ENCODE measurements around the gene PSME2. TPM values are rescaled to one million over a fixed set of nuclear protein-coding genes. Genes with fewer than 3 reads are reported as not detected.

PSME2 gene
- polyA plus RNA-seq, 3 donors, result 237 to 593 (median 579) TPM

DNA sequence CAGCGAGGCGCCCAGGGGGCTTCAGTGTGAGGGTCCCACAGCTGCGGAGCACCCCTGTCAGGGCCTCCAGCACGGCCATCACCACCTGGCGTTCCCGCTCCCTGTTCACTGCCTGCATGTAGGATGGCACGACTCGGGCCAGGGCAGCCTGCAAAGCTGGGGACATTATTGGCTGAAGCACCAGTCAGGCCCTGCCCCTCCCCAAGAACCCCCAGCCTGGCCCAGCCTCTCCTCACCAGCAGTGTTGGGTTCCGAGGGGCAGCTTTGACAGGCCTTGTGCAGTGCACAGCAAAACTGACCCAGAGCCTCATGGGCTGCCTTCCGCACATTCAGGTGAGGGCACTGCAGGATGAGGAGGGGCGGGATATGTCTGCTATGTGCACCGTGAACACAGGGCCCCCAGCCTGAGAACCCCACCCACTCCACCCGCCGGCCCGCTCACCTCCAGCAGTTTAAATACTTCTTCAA, 36.6 kb upstream of the PSME2 start:
- 91% methylated on average over 7 of the region's 15 CpGs for WGBS (ENCODE audit: insufficient coverage)
- DNase-seq, result no peak
- no peak overlapping the region for H3K9ac ChIP-seq (ENCODE audit: insufficient read depth, low read length, poor library complexity, severe bottlenecking)
- Mint-ChIP-seq H3K27me3 (ENCODE audit: low read depth in 3 of 3) (peaks cover 0 to 3% (median 1%) of the 10 kb centered on the region in 3 donors), H3K36me3 (peaks cover 70 to 86% of the 10 kb centered on the region in 2 donors), H3K9me3 (no peaks in the 10 kb centered on the region), H3K4me1 (peaks cover 9% of the 10 kb centered on the region), H3K27ac (no peak overlapping the region), H3K4me3 (no peak overlapping the region)
- H3K27me3 ChIP-seq (ENCODE audit: control insufficient read depth in 2 of 2, insufficient read depth in 2 of 2, low read length in 2 of 2), result no peaks in the 10 kb centered on the region
- no peaks in the 10 kb centered on the region for H3K9me3 ChIP-seq (replicated peaks in 1 of 2; ENCODE audit: control insufficient read depth in 1 of 2, insufficient read depth in 1 of 2, low read length in 2 of 2)
- no peaks in the 10 kb centered on the region for H4K20me1 ChIP-seq (ENCODE audit: insufficient read depth, low read length)
- H3K4me1 ChIP-seq (ENCODE audit: control insufficient read depth in 1 of 2, insufficient read depth in 2 of 2, low read length in 2 of 2), result peaks cover 5 to 6% of the 10 kb centered on the region in 2 donors
- peaks cover 53 to 84% of the 10 kb centered on the region in 2 donors for H3K36me3 ChIP-seq (replicated peaks in 1 of 2; ENCODE audit: control insufficient read depth in 1 of 2, insufficient read depth in 2 of 2, low read length in 2 of 2)
- TF ChIP-seq, protein P1, sequence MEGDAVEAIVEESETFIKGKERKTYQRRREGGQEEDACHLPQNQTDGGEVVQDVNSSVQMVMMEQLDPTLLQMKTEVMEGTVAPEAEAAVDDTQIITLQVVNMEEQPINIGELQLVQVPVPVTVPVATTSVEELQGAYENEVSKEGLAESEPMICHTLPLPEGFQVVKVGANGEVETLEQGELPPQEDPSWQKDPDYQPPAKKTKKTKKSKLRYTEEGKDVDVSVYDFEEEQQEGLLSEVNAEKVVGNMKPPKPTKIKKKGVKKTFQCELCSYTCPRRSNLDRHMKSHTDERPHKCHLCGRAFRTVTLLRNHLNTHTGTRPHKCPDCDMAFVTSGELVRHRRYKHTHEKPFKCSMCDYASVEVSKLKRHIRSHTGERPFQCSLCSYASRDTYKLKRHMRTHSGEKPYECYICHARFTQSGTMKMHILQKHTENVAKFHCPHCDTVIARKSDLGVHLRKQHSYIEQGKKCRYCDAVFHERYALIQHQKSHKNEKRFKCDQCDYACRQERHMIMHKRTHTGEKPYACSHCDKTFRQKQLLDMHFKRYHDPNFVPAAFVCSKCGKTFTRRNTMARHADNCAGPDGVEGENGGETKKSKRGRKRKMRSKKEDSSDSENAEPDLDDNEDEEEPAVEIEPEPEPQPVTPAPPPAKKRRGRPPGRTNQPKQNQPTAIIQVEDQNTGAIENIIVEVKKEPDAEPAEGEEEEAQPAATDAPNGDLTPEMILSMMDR (IDR thresholded peaks at IDR 0.05), result no peak
- no peak overlapping the region for H3K4me3 ChIP-seq (replicated peaks in 1 of 3; ENCODE audit: low read depth in 2 of 3, low read length in 3 of 3)
- H3K27ac ChIP-seq (ENCODE audit: low read depth in 1 of 2, low read length in 2 of 2), result no peak overlapping the region
- intact Hi-C loops (cut with micrococcal nuclease), result no loop called here
- H2AFZ ChIP-seq (ENCODE audit: insufficient read depth, low read depth, low read length, poor library complexity, severe bottlenecking), result no peak overlapping the region
- H3K79me2 ChIP-seq (ENCODE audit: insufficient read depth, low read length), result no peaks in the 10 kb centered on the region
- H3K4me2 ChIP-seq (replicated peaks; ENCODE audit: extremely low read depth, low read length, poor library complexity, severe bottlenecking), result no peak overlapping the region

DNA sequence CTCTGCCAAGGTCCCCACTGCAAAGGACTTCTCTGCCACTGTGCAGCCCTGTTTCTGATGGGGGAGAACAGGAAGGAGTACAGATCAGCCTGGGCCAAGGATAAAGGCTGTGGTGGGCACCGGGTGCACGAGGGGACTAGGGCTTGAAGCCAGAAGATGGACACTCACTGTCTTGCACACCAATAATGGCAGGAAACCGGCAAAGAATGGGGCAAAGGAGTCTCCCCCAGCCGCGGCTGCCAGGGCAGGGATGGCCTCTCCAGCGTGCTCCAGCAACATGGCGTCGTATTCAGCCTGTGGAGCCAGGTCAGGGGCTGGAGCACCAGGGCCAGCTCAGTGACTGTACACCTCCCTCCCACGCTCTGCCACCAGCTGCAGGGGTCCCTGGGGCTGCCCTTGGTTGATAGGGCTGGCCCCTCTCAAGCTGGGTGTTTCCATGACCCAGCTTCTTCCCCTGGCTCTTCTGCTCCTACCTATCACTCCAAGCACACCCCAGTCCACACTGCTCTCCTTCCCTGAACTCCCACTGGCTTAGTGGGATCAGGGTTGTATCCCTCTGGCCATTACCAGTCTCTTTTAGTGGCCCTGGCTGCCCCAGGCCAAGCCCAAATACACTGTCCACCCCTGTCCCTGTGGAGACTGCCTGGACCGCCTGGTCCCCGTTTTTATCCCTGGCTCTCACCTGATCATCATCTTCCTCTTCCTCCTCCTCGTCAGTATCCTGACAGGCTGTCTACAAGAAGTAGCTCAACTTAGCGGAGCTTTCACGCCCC, 35.9 kb upstream of the PSME2 start:
- Mint-ChIP-seq H3K27me3 (ENCODE audit: low read depth in 3 of 3) (peaks cover 0 to 3% (median 1%) of the 10 kb centered on the region in 3 donors), H3K36me3 (peaks cover 77 to 94% of the 10 kb centered on the region in 2 donors), H3K9me3 (no peaks in the 10 kb centered on the region), H3K4me1 (peaks cover 2% of the 10 kb centered on the region), H3K4me3 (no peak overlapping the region), H3K27ac (peak overlapping the region in 3 of 7 donors; percentile 68 to 78 (median 68))
- Histone ChIP-seq H3K4me1 (ENCODE audit: control insufficient read depth in 1 of 2, insufficient read depth in 2 of 2, low read length in 2 of 2) (no peaks in the 10 kb centered on the region), H3K79me2 (ENCODE audit: insufficient read depth, low read length) (no peaks in the 10 kb centered on the region), H3K4me3 (replicated peaks in 1 of 3; ENCODE audit: low read depth in 2 of 3, low read length in 3 of 3) (no peak overlapping the region), H4K20me1 (ENCODE audit: insufficient read depth, low read length) (no peaks in the 10 kb centered on the region), H3K36me3 (replicated peaks in 1 of 2; ENCODE audit: control insufficient read depth in 1 of 2, insufficient read depth in 2 of 2, low read length in 2 of 2) (peaks cover 61 to 91% of the 10 kb centered on the region in 2 donors), H3K4me2 (replicated peaks; ENCODE audit: extremely low read depth, low read length, poor library complexity, severe bottlenecking) (no peak overlapping the region), H3K27ac (ENCODE audit: low read depth in 1 of 2, low read length in 2 of 2) (no peak overlapping the region), H3K9me3 (replicated peaks in 1 of 2; ENCODE audit: control insufficient read depth in 1 of 2, insufficient read depth in 1 of 2, low read length in 2 of 2) (no peaks in the 10 kb centered on the region), H2AFZ (ENCODE audit: insufficient read depth, low read depth, low read length, poor library complexity, severe bottlenecking) (no peak overlapping the region), H3K9ac (ENCODE audit: insufficient read depth, low read length, poor library complexity, severe bottlenecking) (no peak overlapping the region), H3K27me3 (ENCODE audit: control insufficient read depth in 2 of 2, insufficient read depth in 2 of 2, low read length in 2 of 2) (no peaks in the 10 kb centered on the region)
- WGBS (ENCODE audit: insufficient coverage), result 96% methylated on average over 10 of the region's 14 CpGs
- intact Hi-C loops (cut with micrococcal nuclease), result no loop called here
- DNase-seq, result no peak
- TF ChIP-seq, protein P1 (IDR thresholded peaks at IDR 0.05), result no peak
